ENCODE measurements around the gene DCTN2. TPM values are rescaled to one million over a fixed set of nuclear protein-coding genes. Genes with fewer than 3 reads are reported as not detected.

Gene DCTN2
- total and polyA plus RNA-seq, 4 donors, result 28.5 to 66.6 (median 31.2) TPM

DNA sequence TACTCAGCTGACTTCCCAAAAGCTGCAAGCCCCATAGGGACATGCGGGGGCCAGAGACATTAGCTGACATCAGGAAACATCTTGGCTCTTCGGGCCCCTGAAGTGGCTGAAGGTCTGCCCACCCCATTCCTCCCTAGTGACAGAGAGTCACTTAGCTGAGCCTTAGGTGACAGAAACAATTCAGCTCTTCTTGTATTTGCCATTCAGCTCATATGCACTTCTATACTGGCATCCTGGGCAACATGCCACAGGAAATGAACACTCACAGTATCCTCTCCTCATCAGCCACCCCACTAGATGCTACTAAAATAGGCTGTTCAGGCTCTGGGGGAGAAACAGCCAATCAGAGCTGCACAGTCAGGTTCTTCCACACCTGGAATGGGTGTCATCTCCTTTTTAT lies 3.4 kb downstream of the DCTN2 start:
- 92% methylated on average over 2 of the region's 2 CpGs for WGBS
- no peak overlapping the region for H3K27ac ChIP-seq (ENCODE audit: low read depth in 1 of 2, low read length in 2 of 2)

DNA sequence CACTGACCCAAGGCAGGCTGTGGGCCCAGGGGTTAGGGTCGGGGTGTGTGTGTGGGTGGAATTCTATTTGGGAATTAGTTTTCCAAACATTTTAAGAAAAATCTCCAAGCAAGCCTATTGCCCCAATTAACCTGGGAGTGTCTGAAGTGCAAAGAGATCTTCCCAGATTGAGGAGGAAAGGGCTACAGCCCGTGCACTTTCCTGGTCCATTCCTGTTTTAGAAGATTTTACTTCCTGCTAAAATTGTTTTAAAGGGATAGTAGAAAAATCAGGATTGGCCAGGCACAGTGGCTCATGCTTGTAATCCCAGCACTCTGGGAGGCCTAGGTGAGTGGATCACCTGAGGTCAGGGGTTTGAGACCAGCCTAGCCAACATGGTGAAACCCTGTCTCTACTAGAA lies 5.3 kb downstream of the DCTN2 start:
- no peak for DNase-seq (ENCODE audit: low spot score)
- no peaks in the 10 kb centered on the region for H3K27me3 ChIP-seq (ENCODE audit: control insufficient read depth in 4 of 4, insufficient read depth in 4 of 4, low read length in 3 of 4)
- H3K9ac ChIP-seq (ENCODE audit: low read depth in 1 of 2, low read length in 2 of 2), result no peak overlapping the region
- no peaks in the 10 kb centered on the region for H3K9me3 ChIP-seq (ENCODE audit: control insufficient read depth in 4 of 4, low read length in 3 of 4)
- peaks cover 1 to 12% (median 8%) of the 10 kb centered on the region in 4 donors for H3K4me1 ChIP-seq (ENCODE audit: control insufficient read depth in 4 of 4, insufficient read depth in 4 of 4, low read length in 3 of 4)
- 83% methylated on average over 2 of the region's 2 CpGs for WGBS
- H3K36me3 ChIP-seq (ENCODE audit: control insufficient read depth in 4 of 4, insufficient read depth in 3 of 4, low read depth in 1 of 4, low read length in 3 of 4), result peaks cover 1 to 13% (median 4%) of the 10 kb centered on the region in 4 donors
- H3K4me3 ChIP-seq (ENCODE audit: low read depth in 1 of 3, low read length in 3 of 3), result no peak overlapping the region
- H3K27ac ChIP-seq (ENCODE audit: low read depth in 1 of 2, low read length in 2 of 2), result no peak overlapping the region
- TF ChIP-seq, protein P1, sequence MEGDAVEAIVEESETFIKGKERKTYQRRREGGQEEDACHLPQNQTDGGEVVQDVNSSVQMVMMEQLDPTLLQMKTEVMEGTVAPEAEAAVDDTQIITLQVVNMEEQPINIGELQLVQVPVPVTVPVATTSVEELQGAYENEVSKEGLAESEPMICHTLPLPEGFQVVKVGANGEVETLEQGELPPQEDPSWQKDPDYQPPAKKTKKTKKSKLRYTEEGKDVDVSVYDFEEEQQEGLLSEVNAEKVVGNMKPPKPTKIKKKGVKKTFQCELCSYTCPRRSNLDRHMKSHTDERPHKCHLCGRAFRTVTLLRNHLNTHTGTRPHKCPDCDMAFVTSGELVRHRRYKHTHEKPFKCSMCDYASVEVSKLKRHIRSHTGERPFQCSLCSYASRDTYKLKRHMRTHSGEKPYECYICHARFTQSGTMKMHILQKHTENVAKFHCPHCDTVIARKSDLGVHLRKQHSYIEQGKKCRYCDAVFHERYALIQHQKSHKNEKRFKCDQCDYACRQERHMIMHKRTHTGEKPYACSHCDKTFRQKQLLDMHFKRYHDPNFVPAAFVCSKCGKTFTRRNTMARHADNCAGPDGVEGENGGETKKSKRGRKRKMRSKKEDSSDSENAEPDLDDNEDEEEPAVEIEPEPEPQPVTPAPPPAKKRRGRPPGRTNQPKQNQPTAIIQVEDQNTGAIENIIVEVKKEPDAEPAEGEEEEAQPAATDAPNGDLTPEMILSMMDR (IDR thresholded peaks at IDR 0.05; ENCODE audit: low read depth, low read length, missing input control), result no peak
- TF ChIP-seq RXRA (IDR thresholded peaks at IDR 0.05), result no peak
- no peak for TF ChIP-seq JUND (IDR thresholded peaks at IDR 0.05)
- no peak for TF ChIP-seq YY1 (IDR thresholded peaks at IDR 0.05)
- no peak for TF ChIP-seq HNF4A (conservative IDR thresholded peaks at IDR 0.05)
- no peak for TF ChIP-seq RAD21 (IDR thresholded peaks at IDR 0.05)
- TF ChIP-seq SP1 (IDR thresholded peaks at IDR 0.05), result no peak
- no peak for TF ChIP-seq EGR1 (IDR thresholded peaks at IDR 0.05; ENCODE audit: low read depth in 2 of 2)
- TF ChIP-seq, protein P2, sequence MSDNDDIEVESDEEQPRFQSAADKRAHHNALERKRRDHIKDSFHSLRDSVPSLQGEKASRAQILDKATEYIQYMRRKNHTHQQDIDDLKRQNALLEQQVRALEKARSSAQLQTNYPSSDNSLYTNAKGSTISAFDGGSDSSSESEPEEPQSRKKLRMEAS (IDR thresholded peaks at IDR 0.05), result no peak
- TF ChIP-seq TAF1 (conservative IDR thresholded peaks at IDR 0.05), result no peak
- TF ChIP-seq HNF4G (IDR thresholded peaks at IDR 0.05), result no peak
- TF ChIP-seq GABPA (IDR thresholded peaks at IDR 0.05 in 1 of 2, conservative IDR thresholded peaks at IDR 0.05 in 1 of 2), result no peak

More for the DNA sequence above, 3.4 kb downstream of the DCTN2 start:
- no peaks in the 10 kb centered on the region for H3K9me3 ChIP-seq (ENCODE audit: control insufficient read depth in 4 of 4, low read length in 3 of 4)
- H3K36me3 ChIP-seq (ENCODE audit: control insufficient read depth in 4 of 4, insufficient read depth in 3 of 4, low read depth in 1 of 4, low read length in 3 of 4), result peaks cover 1 to 8% (median 3%) of the 10 kb centered on the region in 4 donors
- DNase-seq (ENCODE audit: low spot score), result no peak
- H3K9ac ChIP-seq (ENCODE audit: low read depth in 1 of 2, low read length in 2 of 2), result no peak overlapping the region
- H3K4me3 ChIP-seq (ENCODE audit: low read depth in 1 of 3, low read length in 3 of 3), result no peak overlapping the region
- TF ChIP-seq, protein P2 (IDR thresholded peaks at IDR 0.05), result no peak
- TF ChIP-seq EGR1 (IDR thresholded peaks at IDR 0.05; ENCODE audit: low read depth in 2 of 2) (no peak), HNF4A (conservative IDR thresholded peaks at IDR 0.05) (no peak), RAD21 (IDR thresholded peaks at IDR 0.05) (no peak), FOXA2 (IDR thresholded peaks at IDR 0.05) (no peak), TAF1 (conservative IDR thresholded peaks at IDR 0.05) (no peak), GABPA (IDR thresholded peaks at IDR 0.05 in 1 of 2, conservative IDR thresholded peaks at IDR 0.05 in 1 of 2) (no peak), NR2F2 (IDR thresholded peaks at IDR 0.05) (no peak), RXRA (IDR thresholded peaks at IDR 0.05) (no peak), JUND (IDR thresholded peaks at IDR 0.05) (no peak)
- TF ChIP-seq, protein P3, sequence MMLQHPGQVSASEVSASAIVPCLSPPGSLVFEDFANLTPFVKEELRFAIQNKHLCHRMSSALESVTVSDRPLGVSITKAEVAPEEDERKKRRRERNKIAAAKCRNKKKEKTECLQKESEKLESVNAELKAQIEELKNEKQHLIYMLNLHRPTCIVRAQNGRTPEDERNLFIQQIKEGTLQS (IDR thresholded peaks at IDR 0.05), result no peak
- TF ChIP-seq, protein P4, sequence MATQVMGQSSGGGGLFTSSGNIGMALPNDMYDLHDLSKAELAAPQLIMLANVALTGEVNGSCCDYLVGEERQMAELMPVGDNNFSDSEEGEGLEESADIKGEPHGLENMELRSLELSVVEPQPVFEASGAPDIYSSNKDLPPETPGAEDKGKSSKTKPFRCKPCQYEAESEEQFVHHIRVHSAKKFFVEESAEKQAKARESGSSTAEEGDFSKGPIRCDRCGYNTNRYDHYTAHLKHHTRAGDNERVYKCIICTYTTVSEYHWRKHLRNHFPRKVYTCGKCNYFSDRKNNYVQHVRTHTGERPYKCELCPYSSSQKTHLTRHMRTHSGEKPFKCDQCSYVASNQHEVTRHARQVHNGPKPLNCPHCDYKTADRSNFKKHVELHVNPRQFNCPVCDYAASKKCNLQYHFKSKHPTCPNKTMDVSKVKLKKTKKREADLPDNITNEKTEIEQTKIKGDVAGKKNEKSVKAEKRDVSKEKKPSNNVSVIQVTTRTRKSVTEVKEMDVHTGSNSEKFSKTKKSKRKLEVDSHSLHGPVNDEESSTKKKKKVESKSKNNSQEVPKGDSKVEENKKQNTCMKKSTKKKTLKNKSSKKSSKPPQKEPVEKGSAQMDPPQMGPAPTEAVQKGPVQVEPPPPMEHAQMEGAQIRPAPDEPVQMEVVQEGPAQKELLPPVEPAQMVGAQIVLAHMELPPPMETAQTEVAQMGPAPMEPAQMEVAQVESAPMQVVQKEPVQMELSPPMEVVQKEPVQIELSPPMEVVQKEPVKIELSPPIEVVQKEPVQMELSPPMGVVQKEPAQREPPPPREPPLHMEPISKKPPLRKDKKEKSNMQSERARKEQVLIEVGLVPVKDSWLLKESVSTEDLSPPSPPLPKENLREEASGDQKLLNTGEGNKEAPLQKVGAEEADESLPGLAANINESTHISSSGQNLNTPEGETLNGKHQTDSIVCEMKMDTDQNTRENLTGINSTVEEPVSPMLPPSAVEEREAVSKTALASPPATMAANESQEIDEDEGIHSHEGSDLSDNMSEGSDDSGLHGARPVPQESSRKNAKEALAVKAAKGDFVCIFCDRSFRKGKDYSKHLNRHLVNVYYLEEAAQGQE (IDR thresholded peaks at IDR 0.05), result no peak
- TF ChIP-seq, protein P1 (IDR thresholded peaks at IDR 0.05; ENCODE audit: low read depth, low read length, missing input control), result no peak
- TF ChIP-seq, protein P5, sequence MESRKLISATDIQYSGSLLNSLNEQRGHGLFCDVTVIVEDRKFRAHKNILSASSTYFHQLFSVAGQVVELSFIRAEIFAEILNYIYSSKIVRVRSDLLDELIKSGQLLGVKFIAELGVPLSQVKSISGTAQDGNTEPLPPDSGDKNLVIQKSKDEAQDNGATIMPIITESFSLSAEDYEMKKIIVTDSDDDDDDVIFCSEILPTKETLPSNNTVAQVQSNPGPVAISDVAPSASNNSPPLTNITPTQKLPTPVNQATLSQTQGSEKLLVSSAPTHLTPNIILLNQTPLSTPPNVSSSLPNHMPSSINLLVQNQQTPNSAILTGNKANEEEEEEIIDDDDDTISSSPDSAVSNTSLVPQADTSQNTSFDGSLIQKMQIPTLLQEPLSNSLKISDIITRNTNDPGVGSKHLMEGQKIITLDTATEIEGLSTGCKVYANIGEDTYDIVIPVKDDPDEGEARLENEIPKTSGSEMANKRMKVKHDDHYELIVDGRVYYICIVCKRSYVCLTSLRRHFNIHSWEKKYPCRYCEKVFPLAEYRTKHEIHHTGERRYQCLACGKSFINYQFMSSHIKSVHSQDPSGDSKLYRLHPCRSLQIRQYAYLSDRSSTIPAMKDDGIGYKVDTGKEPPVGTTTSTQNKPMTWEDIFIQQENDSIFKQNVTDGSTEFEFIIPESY (IDR thresholded peaks at IDR 0.05), result no peak
- peaks cover 1 to 13% (median 9%) of the 10 kb centered on the region in 4 donors for H3K4me1 ChIP-seq (ENCODE audit: control insufficient read depth in 4 of 4, insufficient read depth in 4 of 4, low read length in 3 of 4)
- H3K27me3 ChIP-seq (ENCODE audit: control insufficient read depth in 4 of 4, insufficient read depth in 4 of 4, low read length in 3 of 4), result peaks cover 0 to under 1% (median 0%) of the 10 kb centered on the region in 4 donors
